ENCODE data around the gene DENND10.

DNA sequence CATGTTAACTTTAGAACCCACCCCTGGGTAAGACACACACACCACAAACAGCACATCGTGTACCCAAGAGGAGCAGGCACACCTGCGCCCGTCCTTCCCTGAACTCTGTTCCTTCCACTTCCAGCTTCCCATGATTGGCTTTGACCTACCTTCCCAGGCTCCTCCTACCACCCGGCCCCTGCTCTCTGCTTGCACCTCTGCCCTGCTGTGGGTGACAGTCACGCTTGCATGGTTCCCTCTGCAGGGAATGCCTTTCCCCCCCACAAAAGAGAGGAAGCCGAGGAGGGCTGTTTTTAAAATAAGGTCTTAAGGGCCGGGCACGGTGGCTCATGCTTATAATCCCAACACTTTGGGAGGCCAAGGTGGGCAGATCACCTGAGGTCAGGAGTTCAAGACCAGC lies 45.2 kb downstream of the DENND10 start:
- TF ChIP-seq, protein P1, sequence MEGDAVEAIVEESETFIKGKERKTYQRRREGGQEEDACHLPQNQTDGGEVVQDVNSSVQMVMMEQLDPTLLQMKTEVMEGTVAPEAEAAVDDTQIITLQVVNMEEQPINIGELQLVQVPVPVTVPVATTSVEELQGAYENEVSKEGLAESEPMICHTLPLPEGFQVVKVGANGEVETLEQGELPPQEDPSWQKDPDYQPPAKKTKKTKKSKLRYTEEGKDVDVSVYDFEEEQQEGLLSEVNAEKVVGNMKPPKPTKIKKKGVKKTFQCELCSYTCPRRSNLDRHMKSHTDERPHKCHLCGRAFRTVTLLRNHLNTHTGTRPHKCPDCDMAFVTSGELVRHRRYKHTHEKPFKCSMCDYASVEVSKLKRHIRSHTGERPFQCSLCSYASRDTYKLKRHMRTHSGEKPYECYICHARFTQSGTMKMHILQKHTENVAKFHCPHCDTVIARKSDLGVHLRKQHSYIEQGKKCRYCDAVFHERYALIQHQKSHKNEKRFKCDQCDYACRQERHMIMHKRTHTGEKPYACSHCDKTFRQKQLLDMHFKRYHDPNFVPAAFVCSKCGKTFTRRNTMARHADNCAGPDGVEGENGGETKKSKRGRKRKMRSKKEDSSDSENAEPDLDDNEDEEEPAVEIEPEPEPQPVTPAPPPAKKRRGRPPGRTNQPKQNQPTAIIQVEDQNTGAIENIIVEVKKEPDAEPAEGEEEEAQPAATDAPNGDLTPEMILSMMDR (IDR thresholded peaks at IDR 0.05), result no peak
- TF ChIP-seq POLR2A (IDR thresholded peaks at IDR 0.05), result no peak
